ENCODE results near the gene SUFU. TPM values are rescaled to one million over a fixed set of nuclear protein-coding genes. Genes with fewer than 3 reads are reported as not detected.

Gene SUFU
- total RNA-seq, 4 donors from 2014 or later, result 5.0 to 8.9 (median 6.8) TPM

DNA sequence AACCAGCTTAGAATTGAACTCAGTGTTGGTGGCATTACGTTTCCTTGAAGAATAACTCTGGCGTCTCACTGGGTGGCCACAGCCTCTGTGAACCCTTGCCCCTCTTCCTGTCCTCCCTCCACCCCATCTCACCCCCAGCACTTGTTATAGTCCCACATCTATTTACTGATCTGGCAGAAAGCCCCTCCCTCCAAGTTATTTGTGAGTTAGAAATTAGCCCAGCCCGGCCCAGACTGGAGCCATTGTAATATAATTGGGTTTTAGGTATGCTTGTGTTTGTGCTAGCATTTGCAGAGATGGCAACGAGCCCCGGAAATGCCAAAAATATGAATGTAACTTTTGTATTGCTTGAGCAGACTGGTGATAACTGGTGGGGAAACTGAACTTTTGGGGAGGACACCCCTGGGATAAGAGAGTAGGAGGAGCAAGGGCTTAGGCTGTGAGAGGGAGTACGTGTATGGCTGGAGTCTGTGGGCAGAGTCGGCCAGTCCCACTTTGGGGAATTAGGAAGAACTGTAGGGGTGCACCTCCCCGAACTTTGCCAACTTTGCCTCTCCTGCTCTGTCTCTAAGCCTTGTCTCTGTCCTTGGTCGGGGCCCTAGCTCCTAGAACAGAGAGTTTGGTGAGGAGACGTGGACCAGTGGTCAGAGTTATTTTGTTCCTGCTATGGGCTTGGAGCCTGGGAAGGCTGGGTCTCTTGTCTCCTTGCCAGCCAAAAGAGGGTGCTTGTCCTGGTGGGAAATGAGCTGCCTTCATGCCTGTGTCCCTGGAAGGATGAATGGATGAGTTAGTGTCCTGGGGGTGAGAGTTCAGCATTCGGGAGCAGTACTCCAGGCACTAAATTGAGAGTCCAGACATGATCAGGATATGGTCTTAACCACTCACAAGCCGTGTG, 121.2 kb downstream of the SUFU start:
- Histone ChIP-seq H3K27me3 (no peaks in the 10 kb centered on the region), H3K36me3 (peaks cover 0 to 36% (median 0%) of the 10 kb centered on the region in 3 donors), H3K4me3 (no peak overlapping the region), H3K27ac (peak overlapping the region in 3 of 4 donors; percentile 80 to 89 (median 82)), H3K9me3 (no peaks in the 10 kb centered on the region), H3K4me1 (peaks cover 12 to 89% (median 61%) of the 10 kb centered on the region in 3 donors)
- intact Hi-C loops (cut with DNase I), result no loop called here
- 60 to 69% methylated on average over 10 to 11 of the region's 12 CpGs for WGBS, 2 donors
- no peak for DNase-seq
- TF ChIP-seq, protein P1, sequence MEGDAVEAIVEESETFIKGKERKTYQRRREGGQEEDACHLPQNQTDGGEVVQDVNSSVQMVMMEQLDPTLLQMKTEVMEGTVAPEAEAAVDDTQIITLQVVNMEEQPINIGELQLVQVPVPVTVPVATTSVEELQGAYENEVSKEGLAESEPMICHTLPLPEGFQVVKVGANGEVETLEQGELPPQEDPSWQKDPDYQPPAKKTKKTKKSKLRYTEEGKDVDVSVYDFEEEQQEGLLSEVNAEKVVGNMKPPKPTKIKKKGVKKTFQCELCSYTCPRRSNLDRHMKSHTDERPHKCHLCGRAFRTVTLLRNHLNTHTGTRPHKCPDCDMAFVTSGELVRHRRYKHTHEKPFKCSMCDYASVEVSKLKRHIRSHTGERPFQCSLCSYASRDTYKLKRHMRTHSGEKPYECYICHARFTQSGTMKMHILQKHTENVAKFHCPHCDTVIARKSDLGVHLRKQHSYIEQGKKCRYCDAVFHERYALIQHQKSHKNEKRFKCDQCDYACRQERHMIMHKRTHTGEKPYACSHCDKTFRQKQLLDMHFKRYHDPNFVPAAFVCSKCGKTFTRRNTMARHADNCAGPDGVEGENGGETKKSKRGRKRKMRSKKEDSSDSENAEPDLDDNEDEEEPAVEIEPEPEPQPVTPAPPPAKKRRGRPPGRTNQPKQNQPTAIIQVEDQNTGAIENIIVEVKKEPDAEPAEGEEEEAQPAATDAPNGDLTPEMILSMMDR (IDR thresholded peaks at IDR 0.05), result no peak
- no peak for TF ChIP-seq POLR2A (IDR thresholded peaks at IDR 0.05)

DNA sequence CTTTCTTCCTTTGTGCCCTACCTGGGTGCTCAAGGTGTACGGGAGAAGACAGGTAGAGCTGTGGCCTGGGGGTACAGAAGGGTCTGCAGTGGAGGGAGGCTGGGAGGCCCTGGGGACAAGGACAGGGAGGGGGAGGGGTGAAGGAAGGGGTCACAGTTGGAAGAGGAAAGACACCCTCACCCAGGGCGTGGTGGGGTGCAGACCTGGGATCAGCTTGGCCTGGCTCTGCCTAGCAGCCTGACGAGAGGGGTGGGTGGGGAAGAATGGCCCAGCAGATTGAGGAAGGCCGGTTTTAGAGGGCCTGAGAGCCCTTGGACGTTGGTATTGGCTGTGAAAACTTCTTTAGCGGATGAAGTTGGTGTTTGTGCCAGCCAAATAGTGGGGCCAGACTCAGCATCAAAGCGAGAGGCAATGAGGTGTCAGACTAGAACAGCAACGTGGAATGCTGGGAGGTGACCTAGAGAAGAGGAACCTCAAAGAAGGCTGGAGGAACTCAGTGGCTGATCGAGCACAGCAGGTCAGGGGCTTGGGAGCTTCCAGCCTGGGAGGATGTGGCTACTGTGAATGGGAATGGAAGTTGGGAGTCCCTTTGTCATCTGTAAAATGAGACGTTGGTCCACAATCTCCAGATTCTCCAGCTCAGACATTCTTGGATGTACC, 122.4 kb downstream of the SUFU start:
- DNase-seq, result no peak
- 55 to 73% methylated on average over 5 to 9 of the region's 10 CpGs for WGBS, 2 donors
- H3K4me1 ChIP-seq, result peaks cover 16 to 88% (median 50%) of the 10 kb centered on the region in 3 donors

DNA sequence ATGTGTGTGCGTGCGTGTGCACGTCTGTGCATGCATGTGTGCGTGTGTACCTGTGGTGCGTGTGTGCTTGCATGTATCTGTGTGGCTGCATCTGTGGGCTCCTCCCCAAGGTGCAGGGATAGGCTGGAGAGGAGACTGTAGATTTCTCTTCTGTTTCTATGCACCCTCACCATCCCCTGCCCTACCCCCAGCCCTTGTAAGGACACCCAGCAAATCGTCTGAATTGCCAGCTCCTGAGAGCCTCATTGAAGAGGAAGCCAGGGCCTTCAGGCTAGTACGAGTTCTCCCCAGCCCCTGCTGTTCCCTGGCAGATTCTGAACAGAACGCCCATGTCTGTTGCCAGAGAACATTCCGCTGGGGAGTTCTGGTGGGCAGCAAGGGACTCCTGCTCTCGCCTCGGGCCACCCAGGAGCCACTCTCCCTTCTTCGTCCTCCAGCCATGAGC, 123.5 kb downstream of the SUFU start:
- DNase-seq, result no peak
- peaks cover 19 to 87% (median 44%) of the 10 kb centered on the region in 3 donors for H3K4me1 ChIP-seq
- peaks cover 0 to 36% (median 0%) of the 10 kb centered on the region in 3 donors for H3K36me3 ChIP-seq
- 40 to 57% methylated on average over 10 to 11 of the region's 12 CpGs for WGBS, 2 donors
- intact Hi-C loops (cut with DNase I), result no loop called here
- no peak for TF ChIP-seq POLR2A (IDR thresholded peaks at IDR 0.05)
- TF ChIP-seq, protein P1 (IDR thresholded peaks at IDR 0.05), result no peak
- no peaks in the 10 kb centered on the region for H3K27me3 ChIP-seq
- H3K4me3 ChIP-seq, result no peak overlapping the region
- H3K9me3 ChIP-seq, result no peaks in the 10 kb centered on the region
- H3K27ac ChIP-seq, result peak overlapping the region; percentile 61 to 92 (median 86)

More for the DNA sequence above, 122.4 kb downstream of the SUFU start:
- Histone ChIP-seq H3K27me3 (no peaks in the 10 kb centered on the region), H3K27ac (peak overlapping the region; percentile 32 to 89 (median 81)), H3K4me3 (no peak overlapping the region), H3K36me3 (peaks cover 0 to 36% (median 0%) of the 10 kb centered on the region in 3 donors), H3K9me3 (no peaks in the 10 kb centered on the region)
- TF ChIP-seq, protein P1 (IDR thresholded peaks at IDR 0.05), result no peak
- no peak for TF ChIP-seq POLR2A (IDR thresholded peaks at IDR 0.05)
- intact Hi-C loops (cut with DNase I), result no loop called here

DNA sequence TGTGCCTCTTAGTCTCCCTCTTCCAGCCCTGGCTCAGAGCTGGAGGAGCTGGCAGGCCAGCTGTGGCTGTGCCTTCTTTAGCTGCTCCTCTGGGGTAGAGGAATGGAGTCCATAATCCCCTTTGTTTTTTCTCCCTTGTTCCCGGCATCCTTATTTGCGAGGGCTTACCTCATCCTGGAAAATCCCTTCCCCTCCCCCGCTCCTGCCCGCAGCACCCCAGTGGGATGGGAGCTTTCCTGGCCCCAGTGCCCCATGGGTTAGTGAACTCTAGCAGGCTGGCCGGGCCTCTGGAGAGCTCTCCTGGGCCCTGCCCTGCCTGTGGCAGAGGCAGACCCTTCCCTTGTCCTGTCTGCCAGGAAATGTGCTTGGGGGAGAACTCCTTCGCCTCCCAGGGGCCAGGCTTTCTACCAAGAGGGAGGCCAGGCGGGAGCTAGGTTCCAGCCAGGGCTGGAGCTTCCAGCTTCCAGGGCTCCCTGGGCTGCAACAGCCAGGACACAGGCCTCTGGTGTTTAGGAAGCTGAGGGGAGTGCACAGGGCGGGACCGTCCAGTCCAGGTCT, 124.0 kb downstream of the SUFU start:
- intact Hi-C loops (cut with DNase I), result no loop called here
- TF ChIP-seq, protein P1 (IDR thresholded peaks at IDR 0.05), result no peak
- no peak for TF ChIP-seq POLR2A (IDR thresholded peaks at IDR 0.05)
- no peak overlapping the region for H3K4me3 ChIP-seq
- H3K27me3 ChIP-seq, result no peaks in the 10 kb centered on the region
- peaks cover 0 to 36% (median 0%) of the 10 kb centered on the region in 3 donors for H3K36me3 ChIP-seq
- peak overlapping the region; percentile 61 to 92 (median 86) for H3K27ac ChIP-seq
- 17 to 27% methylated on average over 3 to 5 of the region's 9 CpGs for WGBS, 2 donors
- H3K9me3 ChIP-seq, result no peaks in the 10 kb centered on the region
- DNase-seq, result no peak
- peaks cover 23 to 87% (median 46%) of the 10 kb centered on the region in 3 donors for H3K4me1 ChIP-seq

All from esophagus squamous epithelium (tissue), 5 donors.